WTC11 (cell line): Measurements from ENCODE around the gene CEBPE.

Experiments
- CTCF ChIP-seq: fragments of 200-600 bp; IDR thresholded peaks from 2 replicates; pipeline ENCODE4 v1.8.0; 2022; ENCODE audit warnings: antibody characterized with exemption
- IRF2 ChIP-seq: sonication (generic); formaldehyde crosslinking; IDR thresholded peaks from 2 replicates; pipeline ENCODE4 v1.8.0; 2022; ENCODE audit warnings: low read depth, missing genetic modification reagents, borderline replicate concordance
- JUN ChIP-seq: sonication (generic); formaldehyde crosslinking; IDR thresholded peaks from 2 replicates; pipeline ENCODE4 v1.8.0; 2023; ENCODE audit warnings: mild to moderate bottlenecking, missing genetic modification reagents
- MAX ChIP-seq: sonication (generic); formaldehyde crosslinking; IDR thresholded peaks from 2 replicates; pipeline ENCODE4 v1.8.0; 2022; ENCODE audit warnings: mild to moderate bottlenecking, missing genetic modification reagents
- NR2C2 ChIP-seq: sonication (generic); formaldehyde crosslinking; IDR thresholded peaks from 2 replicates; pipeline ENCODE4 v1.8.0; 2022; ENCODE audit warnings: mild to moderate bottlenecking, missing genetic modification reagents
- PRRX2 ChIP-seq: fragments of 250-450 bp; sonication (Bioruptor Pico); IDR thresholded peaks from 2 replicates; pipeline ENCODE4 v1.8.0; 2021; ENCODE audit warnings: mild to moderate bottlenecking
- ZNF263 ChIP-seq: sonication (generic); formaldehyde crosslinking; IDR thresholded peaks from 2 replicates; pipeline ENCODE4 v1.8.1; 2022; ENCODE audit warnings: low read depth, mild to moderate bottlenecking, moderate library complexity, missing genetic modification reagents
- ZNF532 ChIP-seq: fragments of 250-450 bp; sonication (Bioruptor Pico); IDR thresholded peaks from 2 replicates; pipeline ENCODE4 v1.9.0; 2021; ENCODE audit warnings: mild to moderate bottlenecking, borderline replicate concordance
- TF ChIP-seq, protein P1 (sequence below): sonication (generic); formaldehyde crosslinking; IDR thresholded peaks from 2 replicates; pipeline ENCODE4 v1.8.1; 2023; ENCODE audit warnings: mild to moderate bottlenecking, missing genetic modification reagents, moderate library complexity
- TF ChIP-seq, protein P2 (sequence below): sonication (generic); formaldehyde crosslinking; IDR thresholded peaks from 2 replicates; pipeline ENCODE4 v1.8.1; 2022; ENCODE audit warnings: low read depth, mild to moderate bottlenecking, moderate library complexity, missing genetic modification reagents, borderline replicate concordance

GRCh38 chr14:23093526-23093925 is 25.5 kb downstream of the CEBPE start:
- no peak for TF ChIP-seq ZNF263 (CRISPR knock-in tag)
- no peak for TF ChIP-seq CTCF
- TF ChIP-seq IRF2 (CRISPR knock-in tag): no peak
- TF ChIP-seq PRRX2 (CRISPR knock-in tag): no peak
- no peak for TF ChIP-seq ZNF532
- TF ChIP-seq JUN (CRISPR knock-in tag): no peak
- no peak for TF ChIP-seq NR2C2
- TF ChIP-seq, protein P1, sequence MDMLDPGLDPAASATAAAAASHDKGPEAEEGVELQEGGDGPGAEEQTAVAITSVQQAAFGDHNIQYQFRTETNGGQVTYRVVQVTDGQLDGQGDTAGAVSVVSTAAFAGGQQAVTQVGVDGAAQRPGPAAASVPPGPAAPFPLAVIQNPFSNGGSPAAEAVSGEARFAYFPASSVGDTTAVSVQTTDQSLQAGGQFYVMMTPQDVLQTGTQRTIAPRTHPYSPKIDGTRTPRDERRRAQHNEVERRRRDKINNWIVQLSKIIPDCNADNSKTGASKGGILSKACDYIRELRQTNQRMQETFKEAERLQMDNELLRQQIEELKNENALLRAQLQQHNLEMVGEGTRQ (CRISPR knock-in tag): no peak
- no peak for TF ChIP-seq MAX (CRISPR knock-in tag)
- TF ChIP-seq, protein P2, sequence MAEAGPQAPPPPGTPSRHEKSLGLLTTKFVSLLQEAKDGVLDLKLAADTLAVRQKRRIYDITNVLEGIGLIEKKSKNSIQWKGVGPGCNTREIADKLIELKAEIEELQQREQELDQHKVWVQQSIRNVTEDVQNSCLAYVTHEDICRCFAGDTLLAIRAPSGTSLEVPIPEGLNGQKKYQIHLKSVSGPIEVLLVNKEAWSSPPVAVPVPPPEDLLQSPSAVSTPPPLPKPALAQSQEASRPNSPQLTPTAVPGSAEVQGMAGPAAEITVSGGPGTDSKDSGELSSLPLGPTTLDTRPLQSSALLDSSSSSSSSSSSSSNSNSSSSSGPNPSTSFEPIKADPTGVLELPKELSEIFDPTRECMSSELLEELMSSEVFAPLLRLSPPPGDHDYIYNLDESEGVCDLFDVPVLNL: no peak
